GM18499 (cell line): ENCODE results near the gene FRA10AC1.

Experiments
- ATAC-seq: cut with Tn5 transposase; IDR thresholded peaks from one replicate; pipeline ENCODE4 v1.9.1; 2021; ENCODE audit warnings: moderate number of reproducible peaks; ENCODE audit not compliant: insufficient read depth, unreplicated experiment

FRA10AC1 gene

GRCh38 chr10:93639791-93640190 lies 62.6 kb downstream of the FRA10AC1 start:
- ATAC-seq = no peak

- ATAC-seq = no peak
Observed at GRCh38 chr10:93630625-93631557, 71.5 kb downstream of the FRA10AC1 start.

GRCh38 chr10:93629647-93630305 lies 72.6 kb downstream of the FRA10AC1 start:
- no peak for ATAC-seq

GRCh38 chr10:93628858-93629257 lies 73.5 kb downstream of the FRA10AC1 start:
- no peak for ATAC-seq

- ATAC-seq = no peak
Observed at GRCh38 chr10:93622942-93623341, 79.5 kb downstream of the FRA10AC1 start.

GRCh38 chr10:93620925-93621324 lies 81.5 kb downstream of the FRA10AC1 start:
- ATAC-seq = no peak
